GM20431 (cell line): ENCODE results near the gene IGHMBP2.

Source experiments
- in situ Hi-C: fragments of 300-500 bp; cut with MseI, MboI; formaldehyde crosslinking; loops from one replicate; pipeline ENCODE4 v1.15.0; 2020; ENCODE audit warnings: low sequenced_read_pairs; ENCODE audit not compliant: unreplicated experiment

The IGHMBP2 gene

DNA sequence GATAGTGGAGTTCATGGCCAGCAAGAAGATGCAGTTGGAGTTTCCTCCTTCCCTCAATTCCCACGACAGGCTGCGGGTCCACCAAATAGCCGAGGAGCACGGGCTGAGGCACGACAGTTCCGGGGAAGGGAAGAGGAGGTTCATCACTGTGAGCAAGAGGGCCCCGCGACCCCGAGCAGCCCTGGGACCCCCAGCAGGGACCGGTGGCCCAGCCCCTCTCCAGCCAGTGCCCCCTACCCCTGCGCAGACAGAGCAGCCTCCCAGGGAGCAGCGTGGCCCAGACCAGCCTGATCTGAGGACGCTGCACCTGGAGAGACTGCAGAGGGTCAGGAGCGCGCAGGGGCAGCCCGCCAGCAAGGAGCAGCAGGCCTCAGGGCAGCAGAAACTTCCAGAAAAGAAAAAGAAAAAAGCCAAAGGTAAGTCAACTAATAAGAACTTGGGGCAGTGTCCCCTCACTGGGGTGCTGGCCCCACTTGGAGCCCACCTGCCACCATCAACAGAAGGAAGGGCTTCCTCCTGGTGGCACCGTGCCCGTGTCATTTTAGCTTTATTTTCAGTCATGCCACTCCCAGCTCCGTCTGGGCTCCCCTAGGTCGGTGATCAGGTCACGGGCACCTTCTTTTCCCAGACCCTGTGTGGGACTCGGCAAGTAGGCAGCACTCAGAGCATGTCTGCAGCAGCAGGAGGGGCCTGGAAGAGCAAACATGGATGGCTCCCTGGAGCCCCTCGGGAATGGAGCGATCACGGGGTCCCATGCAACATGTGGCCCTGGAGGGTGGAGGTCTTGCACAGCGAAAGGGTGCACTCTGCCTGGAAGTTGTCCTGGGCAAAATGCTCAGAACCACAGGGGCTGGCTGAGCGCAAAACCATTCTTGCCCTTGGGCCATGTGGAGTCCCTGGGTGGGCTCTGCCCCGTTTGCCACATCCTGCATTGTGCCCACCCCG, 33.3 kb downstream of the IGHMBP2 start:
- in situ Hi-C loops, result no loop called here

DNA sequence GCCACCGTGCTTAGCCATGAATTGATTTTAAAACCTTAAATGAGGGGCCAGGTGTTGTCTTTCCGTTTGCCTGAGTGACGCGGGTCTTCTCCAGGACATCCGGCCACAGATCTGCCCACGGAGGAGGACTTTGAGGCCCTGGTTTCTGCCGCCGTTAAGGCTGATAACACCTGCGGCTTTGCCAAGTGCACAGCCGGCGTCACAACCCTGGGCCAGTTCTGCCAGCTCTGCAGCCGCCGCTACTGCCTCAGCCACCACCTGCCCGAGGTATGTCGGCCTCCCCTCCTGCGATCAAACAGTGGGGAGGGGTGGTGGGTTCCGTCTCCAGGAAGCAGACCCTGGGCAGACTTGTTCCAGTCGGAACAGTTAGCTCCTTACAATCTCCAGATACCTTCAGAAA, 34.4 kb downstream of the IGHMBP2 start:
- in situ Hi-C loops, result no loop called here

DNA sequence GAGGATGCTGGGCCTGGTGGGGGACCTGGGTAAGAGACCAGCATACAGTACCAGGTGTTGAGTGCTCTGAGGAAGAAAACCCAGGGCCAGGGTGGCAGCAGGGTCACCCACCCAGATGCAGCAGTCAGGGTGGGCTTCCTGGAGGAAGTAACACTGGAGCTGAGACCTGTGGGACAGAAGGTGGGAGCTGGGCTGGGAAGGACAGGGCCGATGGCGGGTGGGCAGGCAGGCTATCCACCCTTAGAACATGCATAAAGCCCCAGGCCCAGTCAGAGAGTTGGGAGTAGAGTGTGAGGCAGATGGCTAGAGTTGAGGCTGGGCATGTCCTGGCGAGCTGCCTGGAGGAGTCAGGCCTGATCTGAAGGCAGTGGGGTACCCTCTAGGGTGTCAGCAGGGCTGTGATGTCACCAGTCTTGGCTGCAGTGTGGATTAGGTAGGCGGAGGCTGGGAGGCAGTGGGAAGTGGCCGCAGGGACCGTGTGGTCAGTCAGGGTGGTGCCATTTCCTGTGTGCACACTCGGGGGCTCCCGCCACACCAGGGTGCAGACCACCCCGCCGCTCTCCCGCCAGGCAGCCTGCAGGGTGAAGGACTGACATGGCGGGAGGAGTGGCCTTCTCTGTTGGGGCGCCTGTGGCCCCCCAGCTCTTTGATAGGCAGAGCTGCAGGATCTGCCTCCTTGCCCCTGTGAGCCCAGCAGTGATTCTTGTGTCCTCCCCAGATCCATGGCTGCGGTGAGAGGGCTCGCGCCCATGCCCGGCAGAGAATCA, 35.3 kb downstream of the IGHMBP2 start:
- in situ Hi-C loops, result no loop called here

DNA sequence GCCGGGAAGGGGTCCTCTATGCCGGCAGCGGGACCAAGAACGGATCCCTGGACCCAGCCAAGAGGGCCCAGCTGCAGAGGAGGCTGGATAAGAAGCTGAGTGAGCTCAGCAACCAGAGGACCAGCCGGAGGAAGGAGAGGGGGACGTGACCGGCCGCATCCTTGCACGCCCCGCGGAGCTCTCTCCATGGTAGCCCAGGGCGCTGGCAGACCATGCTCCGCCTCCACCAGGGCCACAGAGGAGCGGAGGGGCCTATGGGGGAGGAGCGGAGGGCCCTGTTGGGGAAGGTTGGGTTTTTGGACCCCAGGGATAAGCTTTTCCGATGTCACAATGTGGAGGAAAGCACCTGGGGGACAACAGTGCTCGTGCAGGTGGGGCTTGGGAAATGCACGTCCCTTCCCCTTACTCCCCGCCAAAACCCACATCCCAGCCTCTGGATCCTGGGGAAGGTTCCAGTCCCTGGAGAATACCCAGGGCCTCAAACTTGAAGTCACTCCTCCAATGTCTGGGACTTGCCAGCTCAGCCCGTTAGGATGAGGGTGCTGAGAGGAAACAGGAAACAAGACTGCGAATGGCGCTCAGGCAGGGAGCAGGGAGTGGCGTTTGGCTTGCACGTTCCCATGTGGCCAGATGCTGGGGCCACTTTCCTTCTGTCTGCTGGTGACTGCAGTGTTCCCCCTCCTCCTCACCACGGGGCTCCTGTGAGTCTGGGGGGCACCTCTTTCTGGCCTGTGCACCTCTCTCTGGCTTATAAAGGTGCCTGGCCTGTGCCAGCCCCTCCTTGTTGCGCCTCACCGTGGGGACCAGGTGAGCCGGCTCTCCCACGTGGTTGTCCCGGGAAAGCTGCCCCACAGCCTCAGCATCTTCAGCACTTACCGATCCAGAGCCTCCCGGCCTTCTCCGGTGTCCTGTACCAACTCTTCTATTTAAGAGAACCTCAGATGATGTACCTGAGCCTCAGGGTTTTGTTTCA, 36.2 kb downstream of the IGHMBP2 start:
- in situ Hi-C loops, result no loop called here

DNA sequence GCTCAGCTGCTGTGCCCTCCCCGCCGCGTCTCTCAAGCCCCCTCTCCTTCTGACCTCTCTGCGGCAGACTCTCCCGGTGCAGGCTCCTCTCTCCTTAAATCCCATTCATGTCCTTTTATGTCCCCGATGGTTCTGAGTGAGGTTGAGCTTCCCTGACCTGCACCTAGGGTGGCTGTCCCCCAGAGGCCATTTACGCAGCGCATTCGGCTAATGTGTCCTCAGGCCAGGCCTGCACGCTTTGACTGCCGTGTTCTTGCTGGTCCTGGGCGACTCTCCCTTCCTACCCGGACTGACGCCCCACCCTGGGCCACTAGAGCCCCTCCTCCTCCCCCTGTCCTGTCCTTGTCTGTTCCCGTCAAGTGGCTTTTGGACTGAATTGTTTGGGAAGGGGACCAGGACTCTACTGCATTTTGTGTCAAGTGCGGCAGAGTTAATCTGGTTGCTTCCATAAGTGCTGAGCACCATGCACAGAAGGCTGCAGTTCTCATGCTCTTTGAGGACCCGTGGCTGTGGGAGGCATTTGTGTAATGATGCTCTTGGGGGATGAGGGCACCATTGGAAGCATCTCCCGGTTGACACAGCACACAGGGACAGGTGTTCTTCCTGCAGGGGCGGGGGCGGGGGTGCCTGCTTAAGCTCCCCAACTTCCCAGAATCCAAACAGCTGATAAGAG, 37.1 kb downstream of the IGHMBP2 start:
- in situ Hi-C loops, result no loop called here

DNA sequence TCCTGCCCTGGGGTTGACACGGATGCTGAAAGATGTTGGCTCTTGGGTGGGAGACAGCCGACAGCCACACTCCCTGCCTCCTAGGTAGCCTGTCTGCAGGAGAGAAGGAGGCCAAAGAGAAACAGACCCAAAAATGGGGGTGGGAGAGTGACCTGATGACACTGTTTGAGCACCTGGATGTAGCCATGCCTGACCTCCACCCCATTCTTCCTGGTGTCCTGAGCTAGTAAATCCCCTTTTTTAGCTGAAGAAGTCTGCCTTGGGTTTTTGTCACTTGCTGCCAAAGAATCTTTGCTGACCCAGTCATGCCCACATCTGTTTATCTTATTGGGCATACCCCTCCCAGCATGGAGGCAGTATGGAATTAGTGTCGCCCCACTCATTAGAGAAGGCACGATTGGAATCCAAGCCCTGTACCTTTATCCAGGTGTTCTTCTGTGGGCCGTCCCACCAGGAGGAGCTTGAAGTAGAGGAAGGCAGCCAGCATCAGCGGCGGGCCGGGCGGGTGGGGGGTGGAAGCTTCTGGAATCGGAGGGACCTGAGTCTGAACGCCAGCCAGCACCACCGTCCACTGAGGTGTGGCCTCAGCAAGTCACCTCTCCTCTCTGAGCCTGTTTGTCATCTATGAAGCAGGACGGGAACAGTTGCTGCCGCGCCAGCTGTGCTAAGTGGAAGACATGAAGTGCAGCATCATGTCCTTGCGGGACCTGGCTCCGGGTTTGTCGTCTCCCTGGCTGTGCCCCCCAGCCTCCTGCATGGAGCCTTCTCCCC, 37.8 kb downstream of the IGHMBP2 start:
- in situ Hi-C loops, result no loop called here

DNA sequence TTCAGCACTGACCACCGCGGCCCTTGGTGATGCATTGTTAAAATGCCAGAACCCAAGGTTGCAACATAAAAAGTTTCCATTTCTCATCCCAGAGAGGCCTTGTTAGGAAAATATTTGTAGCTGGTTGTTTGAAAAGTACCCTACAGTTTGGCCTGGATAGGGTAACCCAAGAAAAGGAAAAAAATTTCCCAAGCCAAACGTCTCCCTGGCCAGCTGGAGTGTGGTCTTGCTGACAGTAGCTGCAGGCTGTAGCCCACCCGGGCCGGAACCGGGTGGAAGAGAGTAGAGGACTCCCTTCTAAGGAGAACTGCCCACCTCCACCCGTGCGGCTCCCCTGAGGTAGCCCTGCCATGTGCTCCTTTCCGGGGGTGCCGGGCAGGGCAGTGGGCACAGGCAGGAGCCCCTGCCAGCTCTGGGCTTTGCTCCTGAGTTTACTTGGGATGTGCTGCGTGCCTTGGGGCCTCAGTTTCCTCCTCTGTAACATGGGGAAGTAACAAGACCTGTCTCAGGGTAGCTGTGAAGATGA, 38.5 kb downstream of the IGHMBP2 start:
- in situ Hi-C loops, result no loop called here

DNA sequence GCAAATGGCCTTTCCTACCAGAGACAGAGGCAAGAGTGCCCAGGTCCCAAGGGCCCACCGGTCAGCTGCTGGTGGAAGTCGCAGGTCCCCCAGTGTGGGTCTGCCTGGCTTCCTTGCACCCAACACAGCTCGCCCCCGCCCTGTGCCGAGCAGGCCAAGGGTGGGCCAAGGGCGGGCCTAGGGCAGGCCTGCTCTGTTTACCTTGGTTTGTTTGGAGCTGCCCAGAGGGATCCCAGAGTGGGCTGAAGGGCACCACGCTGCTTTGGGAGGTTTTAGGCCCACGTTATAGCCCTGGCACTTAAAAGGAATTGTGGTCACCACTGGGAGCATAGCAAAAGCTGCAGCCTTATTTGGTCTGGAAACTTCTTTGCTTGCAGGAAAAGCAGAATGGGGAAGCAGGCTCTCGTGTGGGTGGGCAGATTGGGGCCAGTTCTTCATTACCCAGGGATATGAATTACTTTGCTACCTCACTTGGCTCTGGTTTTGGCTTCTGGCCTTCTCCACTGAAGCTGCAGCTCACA, 39.1 kb downstream of the IGHMBP2 start:
- in situ Hi-C loops, result no loop called here

DNA sequence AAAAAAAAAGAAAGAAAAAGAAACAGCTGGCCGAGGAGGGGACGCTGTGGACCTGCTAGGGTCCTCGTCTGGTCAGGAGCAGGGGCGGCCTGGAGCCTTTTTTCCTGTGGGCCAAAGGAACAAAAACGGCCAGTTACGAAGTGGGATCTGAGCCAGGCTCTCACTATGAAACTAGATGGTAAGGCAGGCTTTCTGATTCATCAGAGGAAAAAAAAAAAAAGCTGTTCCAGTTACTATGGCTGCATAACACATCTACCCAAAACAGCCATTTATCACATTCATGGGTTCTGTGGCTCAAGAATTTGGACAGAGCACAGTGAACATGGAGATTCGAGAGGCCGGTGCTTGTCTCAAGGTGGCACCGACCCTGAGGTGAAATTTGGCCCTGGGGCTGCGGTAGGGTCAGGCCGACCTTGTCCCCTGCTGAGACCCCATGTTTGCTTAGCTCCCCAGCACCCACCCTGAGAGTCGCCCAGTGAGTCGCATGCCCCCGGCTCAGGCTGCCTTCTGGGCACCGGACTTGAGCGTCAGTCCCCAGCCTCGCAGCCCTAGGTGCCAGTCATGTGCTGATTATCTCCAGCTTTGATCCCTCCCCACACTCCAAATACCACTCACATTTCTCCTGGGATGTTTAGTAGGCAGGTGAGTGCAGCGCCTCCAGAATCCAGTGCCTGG, 42.9 kb downstream of the IGHMBP2 start:
- in situ Hi-C loops, result no loop called here

DNA sequence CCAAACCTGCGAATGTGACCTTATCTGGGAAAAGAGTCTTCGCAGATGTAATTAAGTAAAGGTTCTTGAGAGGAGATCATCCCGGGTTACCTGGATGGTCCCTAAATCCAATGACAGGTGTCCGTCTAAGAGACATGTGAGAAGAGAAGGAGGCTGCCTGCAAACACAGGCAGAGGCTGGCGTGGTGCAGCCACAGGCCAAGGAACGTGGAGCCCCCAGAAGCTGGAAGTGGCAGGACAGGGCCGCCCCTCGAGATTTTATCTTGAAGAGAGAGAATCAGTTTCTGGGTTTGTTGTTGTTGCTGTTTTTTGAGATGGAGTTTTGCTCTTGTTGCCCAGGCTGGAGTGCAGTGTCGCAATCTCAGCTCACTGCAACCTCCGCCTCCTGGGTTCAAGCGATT, 43.5 kb downstream of the IGHMBP2 start:
- in situ Hi-C loops, result no loop called here

DNA sequence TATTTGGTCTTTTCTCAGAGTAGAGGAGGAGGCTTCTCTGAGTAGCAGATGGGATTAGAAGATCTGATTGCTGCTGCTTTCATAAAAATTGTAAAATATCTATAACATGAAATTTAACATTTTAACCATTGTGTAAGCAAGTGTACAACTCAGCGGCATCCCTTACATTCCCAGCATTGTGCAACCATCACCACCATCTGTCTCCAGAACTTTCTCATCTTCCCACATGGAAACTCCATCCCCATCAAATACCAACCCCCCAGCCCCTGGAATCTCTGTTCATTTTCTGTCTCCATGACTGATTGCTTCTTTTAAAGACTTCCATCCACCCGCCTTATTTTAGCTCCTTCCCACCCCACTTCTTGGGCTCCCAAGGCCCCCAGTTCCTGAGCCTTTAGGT, 44.8 kb downstream of the IGHMBP2 start:
- in situ Hi-C loops, result no loop called here

DNA sequence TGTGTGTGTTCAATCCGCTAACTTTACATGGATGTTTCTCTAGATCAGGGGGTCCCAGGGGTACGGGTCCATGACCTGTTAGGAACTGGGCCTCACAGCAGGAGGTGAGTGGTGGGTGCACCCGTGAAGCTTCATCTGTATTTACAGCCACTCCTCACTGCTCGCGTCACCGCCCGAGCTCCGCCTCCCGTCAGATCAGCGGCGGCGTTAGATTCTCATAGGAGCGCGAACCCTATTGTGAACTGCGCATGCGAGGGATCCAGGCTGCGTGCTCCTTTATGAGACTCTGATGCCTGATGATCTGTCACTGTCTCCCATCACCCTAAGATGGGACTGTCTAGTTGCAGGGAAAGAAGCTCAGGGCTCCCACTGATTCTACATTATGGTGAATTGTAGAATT, 45.2 kb downstream of the IGHMBP2 start:
- in situ Hi-C loops, result no loop called here

DNA sequence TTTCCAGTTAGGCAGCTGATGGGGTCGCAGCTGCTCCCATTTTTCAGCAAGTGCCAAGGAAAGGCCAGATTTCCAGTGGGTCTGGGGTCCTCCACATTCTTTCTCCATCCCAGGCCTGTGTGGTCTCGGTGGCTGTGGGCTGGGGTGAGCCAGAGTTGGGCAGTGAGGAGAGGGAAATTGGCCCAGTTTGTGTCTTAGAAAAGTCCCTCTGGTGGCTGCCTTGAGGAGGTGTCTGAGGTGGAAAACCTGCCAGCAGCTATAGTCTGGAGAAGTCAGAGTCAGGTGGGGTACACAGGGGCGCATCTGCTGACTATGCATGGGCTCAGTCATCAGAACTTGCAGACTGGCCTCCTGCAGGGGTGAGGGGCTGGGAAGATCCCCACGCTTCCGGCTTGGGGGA, 46.6 kb downstream of the IGHMBP2 start:
- in situ Hi-C loops, result no loop called here

DNA sequence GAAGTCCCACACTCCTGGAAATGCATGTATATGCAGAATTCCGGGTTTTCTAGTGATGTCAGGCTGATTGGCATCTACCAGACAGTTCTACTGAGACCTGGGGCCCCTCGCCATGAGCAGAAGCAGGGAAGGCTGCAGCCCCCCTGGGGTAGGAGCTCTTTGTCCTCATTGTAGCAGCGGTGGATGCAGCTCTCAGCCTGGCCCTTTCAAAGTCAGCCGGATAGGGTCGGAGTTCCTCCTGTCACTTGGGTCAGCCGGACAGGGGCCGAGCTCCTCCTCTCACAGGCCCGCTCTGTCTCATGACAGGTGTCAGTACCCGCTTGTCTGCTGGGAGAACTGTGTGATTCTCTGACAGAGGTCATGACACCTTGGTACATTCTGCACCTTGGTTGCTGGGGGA, 47.1 kb downstream of the IGHMBP2 start:
- in situ Hi-C loops, result no loop called here

DNA sequence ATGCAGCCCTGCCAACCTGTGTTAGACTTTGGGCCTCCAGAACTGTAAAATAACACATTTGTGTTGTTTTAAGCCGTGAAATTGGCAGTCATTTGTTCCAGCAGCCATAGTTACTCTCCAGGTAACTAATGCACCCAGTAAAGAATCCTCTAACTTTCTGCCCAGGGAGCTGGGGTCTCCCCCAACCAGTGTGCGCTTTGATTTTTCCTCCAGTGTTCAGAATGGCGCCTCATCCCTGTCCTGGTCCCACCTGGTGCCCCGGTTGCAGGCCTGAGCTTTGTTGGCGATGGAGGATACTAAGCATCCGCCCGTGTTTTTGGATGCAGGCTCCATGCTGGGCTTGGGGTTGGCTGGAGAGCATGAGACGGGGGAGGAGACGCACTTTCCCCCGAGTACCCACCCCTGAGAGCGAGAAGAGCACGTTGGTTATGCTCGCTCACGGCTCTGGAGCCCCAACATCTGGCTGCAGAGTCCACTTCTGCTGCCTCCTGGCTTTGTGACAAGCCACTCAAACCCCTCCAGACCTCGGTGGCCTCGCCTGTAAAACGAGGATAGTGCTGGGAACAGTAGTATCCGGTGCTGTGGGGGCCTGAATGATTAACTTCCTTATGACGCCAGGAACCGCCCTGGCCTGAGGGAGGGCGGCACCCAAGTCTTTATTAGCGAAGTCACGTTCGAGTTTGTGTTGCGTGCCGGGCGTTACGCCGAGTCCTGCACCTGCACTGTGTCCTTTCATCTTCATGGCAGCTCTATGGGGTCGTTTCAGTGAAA, 51.3 kb downstream of the IGHMBP2 start:
- in situ Hi-C loops, result no loop called here

DNA sequence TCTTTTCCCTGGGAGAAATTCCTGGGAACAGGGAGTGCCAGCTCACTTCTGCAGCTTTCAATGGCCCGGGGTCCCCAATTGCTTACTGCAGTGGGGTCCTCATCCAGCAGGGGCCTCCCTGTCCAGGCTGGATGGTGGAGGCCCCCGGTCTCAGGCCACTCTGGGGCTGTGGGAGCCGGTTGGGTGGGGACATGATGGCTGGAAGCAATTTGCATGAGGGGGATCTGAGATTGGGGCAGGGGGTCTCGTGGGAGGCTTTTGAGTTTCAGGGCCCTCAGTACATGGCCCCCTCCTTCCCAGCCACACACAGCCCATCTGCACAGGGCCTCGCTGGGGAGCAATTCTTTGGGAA, 51.9 kb downstream of the IGHMBP2 start:
- in situ Hi-C loops, result no loop called here

DNA sequence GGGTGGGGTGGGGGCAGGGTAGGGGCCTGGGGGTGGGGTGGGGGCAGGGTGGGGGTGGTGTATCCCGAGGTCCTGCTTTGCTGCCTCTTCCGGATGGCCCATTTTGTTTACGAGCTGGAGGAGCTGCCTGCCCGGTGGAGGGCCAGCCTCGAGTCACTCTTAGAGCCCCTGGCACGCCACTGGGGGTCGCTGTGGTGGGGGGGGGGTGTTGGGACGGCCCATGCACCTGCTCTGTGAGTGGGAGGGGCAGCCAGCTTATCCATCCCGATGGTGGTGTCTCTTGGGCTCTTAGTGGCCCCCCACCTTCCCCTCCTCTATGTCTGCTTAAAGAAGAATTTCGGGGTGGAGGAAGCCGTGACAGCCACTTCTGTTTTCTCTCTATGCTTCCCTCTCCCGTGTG, 52.5 kb downstream of the IGHMBP2 start:
- in situ Hi-C loops, result no loop called here
